ENCODE measurements around the gene GSE1.

Gene GSE1

GRCh38 chr16:85631802-85632393, 18.8 kb downstream of the GSE1 start:
- DNase-seq (ENCODE audit: low read depth in 2 of 3, low spot score in 2 of 3): no peak

GRCh38 chr16:85632709-85633437, 19.8 kb downstream of the GSE1 start:
- no peak for DNase-seq (ENCODE audit: low read depth in 2 of 3, low spot score in 2 of 3)

GRCh38 chr16:85633438-85633743, 20.3 kb downstream of the GSE1 start:
- no peak for DNase-seq (ENCODE audit: low read depth in 2 of 3, low spot score in 2 of 3)

GRCh38 chr16:85633888-85634287, 20.8 kb downstream of the GSE1 start:
- DNase-seq (ENCODE audit: low read depth in 2 of 3, low spot score in 2 of 3): no peak

- no peak for DNase-seq (ENCODE audit: low read depth in 2 of 3, low spot score in 2 of 3)
Observed at GRCh38 chr16:85634747-85635544, 21.8 kb downstream of the GSE1 start.

GRCh38 chr16:85635545-85636140, 22.5 kb downstream of the GSE1 start:
- no peak for DNase-seq (ENCODE audit: low read depth in 2 of 3, low spot score in 2 of 3)

GRCh38 chr16:85636234-85636812, 23.2 kb downstream of the GSE1 start:
- DNase-seq (ENCODE audit: low read depth in 2 of 3, low spot score in 2 of 3): no peak

- no peak for DNase-seq (ENCODE audit: low read depth in 2 of 3, low spot score in 2 of 3)
Observed at GRCh38 chr16:85637061-85637807, 24.1 kb downstream of the GSE1 start.

- no peak for DNase-seq (ENCODE audit: low read depth in 2 of 3, low spot score in 2 of 3)
Observed at GRCh38 chr16:85637808-85638647, 24.9 kb downstream of the GSE1 start.

- DNase-seq (ENCODE audit: low read depth in 2 of 3, low spot score in 2 of 3): no peak
Observed at GRCh38 chr16:85638695-85639409, 25.7 kb downstream of the GSE1 start.

GRCh38 chr16:85639529-85640253, 26.6 kb downstream of the GSE1 start:
- no peak for DNase-seq (ENCODE audit: low read depth in 2 of 3, low spot score in 2 of 3)

- DNase-seq (ENCODE audit: low read depth in 2 of 3, low spot score in 2 of 3): no peak
Observed at GRCh38 chr16:85640254-85640558, 27.1 kb downstream of the GSE1 start.

GRCh38 chr16:85640585-85640984, 27.5 kb downstream of the GSE1 start:
- DNase-seq (ENCODE audit: low read depth in 2 of 3, low spot score in 2 of 3): no peak

- no peak for DNase-seq (ENCODE audit: low read depth in 2 of 3, low spot score in 2 of 3)
Observed at GRCh38 chr16:85641305-85641704, 28.2 kb downstream of the GSE1 start.

- DNase-seq (ENCODE audit: low read depth in 2 of 3, low spot score in 2 of 3): no peak
Observed at GRCh38 chr16:85641776-85642176, 28.7 kb downstream of the GSE1 start.

GRCh38 chr16:85642762-85643358, 29.7 kb downstream of the GSE1 start:
- no peak for DNase-seq (ENCODE audit: low read depth in 2 of 3, low spot score in 2 of 3)

GRCh38 chr16:85643631-85644030, 30.5 kb downstream of the GSE1 start:
- DNase-seq (ENCODE audit: low read depth in 2 of 3, low spot score in 2 of 3): no peak

- DNase-seq (ENCODE audit: low read depth in 2 of 3, low spot score in 2 of 3): no peak
Observed at GRCh38 chr16:85644093-85644712, 31.1 kb downstream of the GSE1 start.

All from activated CD8-positive, alpha-beta memory T cell treated with anti-CD3 and anti-CD28 coated beads for 48 hours (primary cell).